Measurements from ENCODE around the gene GRK5.

Gene GRK5

DNA sequence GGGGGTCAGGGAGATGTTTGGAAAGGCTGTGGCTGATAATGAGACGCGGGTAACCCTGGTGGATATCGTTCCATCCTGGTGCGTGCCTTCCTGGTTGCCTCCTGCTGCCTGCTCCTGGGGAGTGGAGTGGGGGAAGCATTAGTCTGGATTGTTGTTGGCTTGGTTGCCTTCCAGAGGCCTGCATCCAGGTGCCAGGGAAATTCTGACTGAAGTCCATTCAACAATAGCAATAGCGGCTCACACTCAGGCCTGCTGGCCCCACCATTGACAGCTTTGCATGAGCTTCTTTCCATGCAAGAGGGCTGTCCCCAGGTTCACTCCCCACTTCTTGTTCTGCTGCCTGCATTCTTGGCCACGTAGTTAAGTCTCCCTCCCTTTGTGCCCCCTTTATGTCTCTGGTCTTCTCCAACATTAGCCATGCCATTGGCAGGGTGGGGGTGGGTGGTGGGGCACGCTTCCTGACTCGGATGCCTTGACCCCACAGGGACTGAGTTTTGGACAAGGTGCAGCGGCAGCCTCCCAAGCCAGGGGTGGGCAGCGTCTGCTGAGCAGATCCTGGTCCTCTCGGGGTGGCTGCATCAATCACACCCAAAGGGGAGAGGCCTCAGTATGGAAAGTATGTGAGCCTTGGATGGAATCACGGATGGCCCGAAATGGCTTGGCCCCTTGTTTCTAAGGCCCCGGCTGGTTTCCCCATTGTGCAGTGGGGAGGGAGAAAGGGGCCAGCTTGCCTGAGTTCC, 150.2 kb downstream of the GRK5 start:
- Histone ChIP-seq H3K27me3 (ENCODE audit: insufficient read depth, low read length, poor library complexity) (no peaks in the 10 kb centered on the region), H3K9ac (ENCODE audit: low read depth, low read length) (no peak overlapping the region), H3K4me2 (ENCODE audit: insufficient read depth, low read length) (no peak overlapping the region), H2AFZ (ENCODE audit: low read depth, low read length) (no peak overlapping the region), H4K20me1 (ENCODE audit: insufficient read depth, low read length) (no peaks in the 10 kb centered on the region), H3K4me3 (ENCODE audit: low read depth in 1 of 2, low read length in 2 of 2) (no peak overlapping the region), H3K79me2 (ENCODE audit: insufficient read depth, low read length) (no peaks in the 10 kb centered on the region), H3K27ac (ENCODE audit: low read length) (no peak overlapping the region), H3K4me1 (ENCODE audit: insufficient read depth, low read length) (no peaks in the 10 kb centered on the region), H3K36me3 (ENCODE audit: insufficient read depth, low read length) (no peaks in the 10 kb centered on the region; the same call in 1 of the 2 replicates), H3K9me3 (ENCODE audit: insufficient read depth, low read length, severe bottlenecking) (peaks cover 6% of the 10 kb centered on the region)
- DNase-seq (no peak), ATAC-seq (ENCODE audit: insufficient read depth, low read depth) (no peak)
- no peak for TF ChIP-seq EZH2 (IDR thresholded peaks at IDR 0.05; ENCODE audit: borderline replicate concordance, low read depth, low read length, severe bottlenecking)
- TF ChIP-seq, protein P1, sequence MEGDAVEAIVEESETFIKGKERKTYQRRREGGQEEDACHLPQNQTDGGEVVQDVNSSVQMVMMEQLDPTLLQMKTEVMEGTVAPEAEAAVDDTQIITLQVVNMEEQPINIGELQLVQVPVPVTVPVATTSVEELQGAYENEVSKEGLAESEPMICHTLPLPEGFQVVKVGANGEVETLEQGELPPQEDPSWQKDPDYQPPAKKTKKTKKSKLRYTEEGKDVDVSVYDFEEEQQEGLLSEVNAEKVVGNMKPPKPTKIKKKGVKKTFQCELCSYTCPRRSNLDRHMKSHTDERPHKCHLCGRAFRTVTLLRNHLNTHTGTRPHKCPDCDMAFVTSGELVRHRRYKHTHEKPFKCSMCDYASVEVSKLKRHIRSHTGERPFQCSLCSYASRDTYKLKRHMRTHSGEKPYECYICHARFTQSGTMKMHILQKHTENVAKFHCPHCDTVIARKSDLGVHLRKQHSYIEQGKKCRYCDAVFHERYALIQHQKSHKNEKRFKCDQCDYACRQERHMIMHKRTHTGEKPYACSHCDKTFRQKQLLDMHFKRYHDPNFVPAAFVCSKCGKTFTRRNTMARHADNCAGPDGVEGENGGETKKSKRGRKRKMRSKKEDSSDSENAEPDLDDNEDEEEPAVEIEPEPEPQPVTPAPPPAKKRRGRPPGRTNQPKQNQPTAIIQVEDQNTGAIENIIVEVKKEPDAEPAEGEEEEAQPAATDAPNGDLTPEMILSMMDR (IDR thresholded peaks at IDR 0.05; ENCODE audit: borderline replicate concordance, extremely low read depth, low read length, poor library complexity, severe bottlenecking) = no peak

DNA sequence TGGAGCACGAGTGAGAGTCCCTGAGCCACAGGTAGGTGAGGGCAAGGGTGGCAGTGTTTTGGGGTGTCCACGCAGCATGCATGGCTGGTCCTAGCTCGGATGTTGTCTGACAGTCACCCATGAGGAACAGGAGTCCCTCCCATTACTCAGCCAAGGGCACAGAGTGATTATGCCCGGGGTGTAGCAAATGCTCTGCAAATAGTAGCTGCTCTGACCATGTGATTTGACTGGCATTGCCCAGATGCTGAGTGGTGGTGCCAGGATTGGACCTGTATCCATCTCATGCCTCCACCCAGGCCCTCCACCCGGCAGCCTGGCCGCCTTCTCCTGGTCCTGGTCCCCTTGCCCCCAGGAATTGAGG, 150.8 kb downstream of the GRK5 start:
- Histone ChIP-seq H3K9ac (ENCODE audit: low read depth, low read length) (no peak overlapping the region), H3K79me2 (ENCODE audit: insufficient read depth, low read length) (no peaks in the 10 kb centered on the region), H3K4me1 (ENCODE audit: insufficient read depth, low read length) (no peaks in the 10 kb centered on the region), H4K20me1 (ENCODE audit: insufficient read depth, low read length) (no peaks in the 10 kb centered on the region), H3K27ac (ENCODE audit: low read length) (no peak overlapping the region), H3K4me2 (ENCODE audit: insufficient read depth, low read length) (no peak overlapping the region), H3K36me3 (ENCODE audit: insufficient read depth, low read length) (no peaks in the 10 kb centered on the region; the same call in 1 of the 2 replicates), H2AFZ (ENCODE audit: low read depth, low read length) (no peak overlapping the region), H3K9me3 (ENCODE audit: insufficient read depth, low read length, severe bottlenecking) (peaks cover 6% of the 10 kb centered on the region), H3K4me3 (ENCODE audit: low read depth in 1 of 2, low read length in 2 of 2) (no peak overlapping the region), H3K27me3 (ENCODE audit: insufficient read depth, low read length, poor library complexity) (no peaks in the 10 kb centered on the region)
- DNase-seq (no peak), ATAC-seq (ENCODE audit: insufficient read depth, low read depth) (no peak)
- TF ChIP-seq, protein P1 (IDR thresholded peaks at IDR 0.05; ENCODE audit: borderline replicate concordance, extremely low read depth, low read length, poor library complexity, severe bottlenecking) = no peak
- TF ChIP-seq EZH2 (IDR thresholded peaks at IDR 0.05; ENCODE audit: borderline replicate concordance, low read depth, low read length, severe bottlenecking) = no peak

DNA sequence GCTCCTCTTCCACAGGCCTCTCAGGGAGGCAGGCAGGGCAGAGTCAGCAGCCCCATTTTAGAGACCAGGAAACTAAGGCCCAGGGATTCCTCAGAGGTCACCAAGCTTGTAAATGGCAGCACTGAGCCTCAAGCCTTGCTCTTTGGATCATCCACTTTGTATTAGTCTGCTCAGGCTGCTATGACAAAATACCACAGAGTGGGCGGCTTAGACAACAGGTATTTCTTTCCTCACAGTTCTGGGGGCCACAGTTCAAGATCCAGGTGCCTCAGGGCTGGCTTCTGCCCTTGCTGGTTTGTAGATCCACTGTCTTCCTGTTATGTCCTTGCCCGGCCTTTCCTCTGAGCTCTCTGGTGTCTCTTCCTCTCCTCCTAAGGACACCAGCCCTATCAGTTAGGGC, 151.2 kb downstream of the GRK5 start:
- no peak for TF ChIP-seq EZH2 (IDR thresholded peaks at IDR 0.05; ENCODE audit: borderline replicate concordance, low read depth, low read length, severe bottlenecking)
- TF ChIP-seq, protein P1 (IDR thresholded peaks at IDR 0.05; ENCODE audit: borderline replicate concordance, extremely low read depth, low read length, poor library complexity, severe bottlenecking) = no peak
- no peak overlapping the region for H3K4me3 ChIP-seq (ENCODE audit: low read depth in 1 of 2, low read length in 2 of 2)
- no peak for ATAC-seq (ENCODE audit: insufficient read depth, low read depth)
- no peaks in the 10 kb centered on the region for H3K79me2 ChIP-seq (ENCODE audit: insufficient read depth, low read length)
- H3K4me2 ChIP-seq (ENCODE audit: insufficient read depth, low read length) = no peak overlapping the region
- H3K4me1 ChIP-seq (ENCODE audit: insufficient read depth, low read length) = no peaks in the 10 kb centered on the region
- peaks cover 6% of the 10 kb centered on the region for H3K9me3 ChIP-seq (ENCODE audit: insufficient read depth, low read length, severe bottlenecking)
- no peak overlapping the region for H3K27ac ChIP-seq (ENCODE audit: low read length)
- no peak overlapping the region for H2AFZ ChIP-seq (ENCODE audit: low read depth, low read length)
- H3K9ac ChIP-seq (ENCODE audit: low read depth, low read length) = no peak overlapping the region
- no peaks in the 10 kb centered on the region; the same call in 1 of the 2 replicates for H3K36me3 ChIP-seq (ENCODE audit: insufficient read depth, low read length)
- no peaks in the 10 kb centered on the region for H3K27me3 ChIP-seq (ENCODE audit: insufficient read depth, low read length, poor library complexity)
- DNase-seq = no peak
- H4K20me1 ChIP-seq (ENCODE audit: insufficient read depth, low read length) = no peaks in the 10 kb centered on the region
